Measurements from ENCODE around the gene EI24. TPM values are rescaled to one million over a fixed set of nuclear protein-coding genes. Genes with fewer than 3 reads are reported as not detected.
A peak's percentile ranks its signal among the peaks of the same experiment; 100 is the strongest.

EI24 gene
- total and polyA plus RNA-seq, 2 of the 8 experiments (the other 6 are each of a cell fraction or from before 2014, with no cell fraction given) = 135 to 264 TPM

- DNase-seq (ENCODE audit: low read depth in 1 of 2, low spot score in 2 of 2) = peak in 1 of 2 experiments; percentile 82
- TF ChIP-seq CTBP2 (IDR thresholded peaks at IDR 0.05; ENCODE audit: borderline replicate concordance, insufficient read depth, insufficient read length, low read length) (no peak), USF2 (IDR thresholded peaks at IDR 0.05; ENCODE audit: low read length) (no peak), RAD21 (IDR thresholded peaks at IDR 0.05 in 1 of 2, conservative IDR thresholded peaks at IDR 0.05 in 1 of 2; ENCODE audit: low read depth in 2 of 2, low read length in 2 of 2) (no peak), SAP30 (IDR thresholded peaks at IDR 0.05; ENCODE audit: insufficient read depth, insufficient replicate concordance, low read length) (peak; percentile 18), SUZ12 (IDR thresholded peaks at IDR 0.05; ENCODE audit: low read length) (no peak), POLR2A (IDR thresholded peaks at IDR 0.05; ENCODE audit: control extremely low read depth in 1 of 2, low read depth in 2 of 2, low read length in 2 of 2) (peak in 1 of 2 experiments; percentile 90; a peak in 2 of 3 replicates), TEAD4 (IDR thresholded peaks at IDR 0.05; ENCODE audit: low read depth, low read length) (no peak), CBX8 (IDR thresholded peaks at IDR 0.05; ENCODE audit: borderline replicate concordance, low read depth, low read length) (no peak), E2F6 (IDR thresholded peaks at IDR 0.05) (no peak)
These were observed 57.1 kb downstream of the EI24 start for GRCh38 chr11:125626288-125626950.

More at GRCh38 chr11:125626288-125626950, 57.1 kb downstream of the EI24 start:
- H3K4me3 ChIP-seq (ENCODE audit: extremely low read depth in 1 of 4, insufficient read depth in 2 of 4, low read depth in 3 of 4, low read length in 4 of 4) = peak overlapping the region; percentile 82 to 97 (median 92)
- H3K9ac ChIP-seq (replicated peaks in 1 of 4; ENCODE audit: extremely low read depth in 1 of 4, low read depth in 3 of 4, low read length in 3 of 4) = peak overlapping the region; percentile 92 to 99 (median 96)
- 1% methylated on average over 14 of the region's 18 CpGs; no CpG with 5 or more reads in 1 of the 2 experiments for WGBS, 2 experiments (ENCODE audit: extremely low coverage in 1 of 2, insufficient coverage in 1 of 2, insufficient read length in 1 of 2, insufficient replicate concordance in 2 of 2, low coverage in 1 of 2, low lambda C conversion rate in 2 of 2, missing lambda C conversion rate in 1 of 2)
- H3K27ac ChIP-seq (ENCODE audit: low read depth, low read length) = peak overlapping the region; percentile 98
- no peak overlapping the region for H2BK120ac ChIP-seq (replicated peaks; ENCODE audit: low read depth, low read length)
- no peak overlapping the region for H3K23ac ChIP-seq (ENCODE audit: insufficient read length)
- H2BK5ac ChIP-seq (ENCODE audit: low read depth, low read length) = peak overlapping the region; percentile 94
- no peak overlapping the region for H3K14ac ChIP-seq (ENCODE audit: insufficient read length)
- no peak overlapping the region; the same call in 1 of the 2 replicates for H2BK12ac ChIP-seq (ENCODE audit: low read depth, low read length)
- peak; percentile 65 for FAIRE-seq
- peaks cover 0 to 5% (median 2%) of the 10 kb centered on the region in 4 experiments; a peak in 3 of 7 replicates for H3K4me1 ChIP-seq (replicated peaks in 1 of 4; ENCODE audit: control insufficient read depth in 3 of 4, insufficient read depth in 4 of 4, low read length in 3 of 4)
- H4K8ac ChIP-seq (ENCODE audit: extremely low read depth, insufficient read depth, low read length) = peak overlapping the region; percentile 98
- peaks cover 4% of the 10 kb centered on the region for H3K23me2 ChIP-seq (ENCODE audit: low read depth, low read length)
- ChIA-PET CTCF (ENCODE audit: partially characterized antibody) (interaction anchor here (0.6 to 1.4 kb wide), 6 partner anchors 8 to 362 kb away, joined by 3 to 4 read pairs (median 3); no protein-coding TSS in a partner anchor), POLR2A (ENCODE audit: partially characterized antibody) (interaction anchor here (0.7 to 4.0 kb wide), 22 partner anchors 8 to 584 kb away, joined by 3 to 49 read pairs (median 4); partner anchors contain the start of genes EI24, FEZ1, HYLS1 and PUS3)
- H3K9me3 ChIP-seq (ENCODE audit: insufficient read depth in 2 of 2, low read depth in 1 of 2, low read length in 1 of 2) = no peaks in the 10 kb centered on the region
- H4K91ac ChIP-seq (replicated peaks; ENCODE audit: insufficient read length, low read length) = peak overlapping the region; percentile 48
- H4K20me1 ChIP-seq (replicated peaks in 1 of 2; ENCODE audit: control insufficient read depth in 1 of 2, insufficient read depth in 2 of 2, low read length in 2 of 2) = no peaks in the 10 kb centered on the region
- peak overlapping the region; percentile 75 to 86 for H3K4me2 ChIP-seq (ENCODE audit: insufficient read depth in 1 of 2, low read depth in 2 of 2, low read length in 2 of 2)
- H3K18ac ChIP-seq (ENCODE audit: extremely low read depth, low read length) = no peak overlapping the region; the same call in 1 of the 2 replicates
- H2AFZ ChIP-seq (ENCODE audit: low read length) = no peak overlapping the region
- no peaks in the 10 kb centered on the region; the same call in 1 of the 2 replicates for H3K79me1 ChIP-seq (ENCODE audit: low read depth, low read length)
- peaks cover 0 to 48% (median 20%) of the 10 kb centered on the region in 4 experiments; a peak in 6 of 8 replicates for H3K36me3 ChIP-seq (ENCODE audit: control insufficient read depth in 2 of 4, insufficient read depth in 4 of 4, low read length in 3 of 4)
- H3K27me3 ChIP-seq (replicated peaks in 1 of 4; ENCODE audit: control insufficient read depth in 3 of 4, extremely low read depth in 1 of 4, insufficient read depth in 3 of 4, low read length in 3 of 4) = no peaks in the 10 kb centered on the region
- H2AK5ac ChIP-seq (ENCODE audit: low read depth, low read length) = no peak overlapping the region
- peak overlapping the region; percentile 1 for H3K4ac ChIP-seq (replicated peaks; ENCODE audit: insufficient read length, low read depth, low read length)
- H3K56ac ChIP-seq (replicated peaks; ENCODE audit: insufficient read length, low read depth, low read length) = peak overlapping the region; percentile 91
- H2BK15ac ChIP-seq (ENCODE audit: low read length) = no peak overlapping the region
- peak overlapping the region; percentile 55 for H4K5ac ChIP-seq (ENCODE audit: insufficient read length, low read depth, low read length)
- H3K79me2 ChIP-seq (ENCODE audit: control insufficient read depth in 1 of 2, insufficient read depth in 2 of 2, low read length in 2 of 2) = peaks cover 8 to 38% of the 10 kb centered on the region in 2 experiments; a peak in 3 of 4 replicates
- no peak overlapping the region for H2BK20ac ChIP-seq (ENCODE audit: low read length)

Measured in H1 (cell line).